ENCODE data around the gene DNAJC18. TPM values are rescaled to one million over a fixed set of nuclear protein-coding genes. Genes with fewer than 3 reads are reported as not detected.

Gene DNAJC18
- total RNA-seq, 4 donors from 2014 or later = 8.3 to 15.4 (median 13.4) TPM

DNA sequence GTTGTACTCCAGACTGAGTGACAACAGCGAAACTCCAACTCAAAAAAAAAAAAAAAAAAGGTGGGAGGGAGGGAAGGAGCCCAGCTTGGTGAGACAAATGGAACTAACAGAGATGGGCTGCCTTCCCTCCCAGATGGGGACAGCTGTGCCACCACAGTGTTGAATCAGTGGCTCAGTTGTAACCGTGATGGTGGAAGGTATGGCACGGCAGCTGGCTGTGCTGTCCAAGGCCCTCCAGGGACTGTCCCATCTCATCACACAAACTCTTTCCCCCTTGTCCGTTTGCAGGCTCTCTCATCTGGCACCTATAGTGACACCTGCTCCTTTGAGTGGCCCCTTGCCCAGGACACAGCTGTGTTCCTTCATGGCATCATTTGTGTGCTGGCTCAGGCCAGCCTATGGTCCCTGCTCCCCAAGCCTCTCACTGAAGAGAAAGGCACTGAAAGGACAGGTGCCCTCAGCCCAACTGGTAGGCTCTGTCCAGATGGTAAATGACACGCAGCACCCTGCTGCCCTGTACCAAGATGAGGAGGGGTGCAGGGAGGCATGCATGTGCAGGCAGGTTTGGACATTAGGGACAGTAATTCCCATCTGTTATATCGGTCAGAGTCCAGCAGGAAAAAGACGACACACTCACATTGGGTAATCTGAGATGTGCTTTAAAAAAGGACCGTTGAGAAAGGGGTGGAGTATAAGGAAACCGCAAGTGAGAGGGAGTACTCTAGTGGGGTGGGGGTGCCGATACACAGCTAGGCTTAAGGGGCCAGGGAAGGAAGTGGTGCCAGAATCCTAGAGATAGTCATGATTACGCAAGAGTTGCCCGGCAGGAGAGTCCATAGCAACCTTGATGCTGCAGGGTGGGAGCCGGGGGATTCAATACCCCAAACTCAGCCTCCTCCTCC is 35.8 kb upstream of the DNAJC18 start:
- H3K4me1 ChIP-seq = peaks cover 35 to 52% (median 45%) of the 10 kb centered on the region in 4 donors
- intact Hi-C loops (cut with DNase I) = no loop called here
- H3K27me3 ChIP-seq = no peaks in the 10 kb centered on the region

DNA sequence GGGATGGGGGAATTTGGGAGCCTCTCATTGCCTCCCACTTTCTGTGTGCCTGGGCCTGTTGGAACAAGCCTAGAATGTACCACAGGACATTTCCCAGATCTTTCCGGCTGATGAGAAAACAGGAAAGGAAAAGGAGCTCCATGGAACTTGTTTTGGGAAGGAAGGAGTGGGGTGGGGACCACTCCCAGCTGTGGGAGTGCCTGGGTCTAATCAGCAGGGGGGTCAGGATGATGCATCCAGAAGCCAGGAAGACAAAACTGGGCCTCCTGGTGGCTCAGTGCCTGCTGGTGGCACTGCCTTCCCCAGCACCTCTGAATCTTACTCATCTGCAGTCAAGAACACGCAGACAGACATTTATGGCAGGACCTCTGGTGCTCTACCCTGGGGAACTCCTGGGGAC is 34.2 kb upstream of the DNAJC18 start:
- H3K9me3 ChIP-seq = no peaks in the 10 kb centered on the region
- TF ChIP-seq POLR2AphosphoS5 (IDR thresholded peaks at IDR 0.05) (no peak), POLR2A (IDR thresholded peaks at IDR 0.05; ENCODE audit: low read depth) (no peak), EP300 (IDR thresholded peaks at IDR 0.05) (no peak)
- TF ChIP-seq, protein P1, sequence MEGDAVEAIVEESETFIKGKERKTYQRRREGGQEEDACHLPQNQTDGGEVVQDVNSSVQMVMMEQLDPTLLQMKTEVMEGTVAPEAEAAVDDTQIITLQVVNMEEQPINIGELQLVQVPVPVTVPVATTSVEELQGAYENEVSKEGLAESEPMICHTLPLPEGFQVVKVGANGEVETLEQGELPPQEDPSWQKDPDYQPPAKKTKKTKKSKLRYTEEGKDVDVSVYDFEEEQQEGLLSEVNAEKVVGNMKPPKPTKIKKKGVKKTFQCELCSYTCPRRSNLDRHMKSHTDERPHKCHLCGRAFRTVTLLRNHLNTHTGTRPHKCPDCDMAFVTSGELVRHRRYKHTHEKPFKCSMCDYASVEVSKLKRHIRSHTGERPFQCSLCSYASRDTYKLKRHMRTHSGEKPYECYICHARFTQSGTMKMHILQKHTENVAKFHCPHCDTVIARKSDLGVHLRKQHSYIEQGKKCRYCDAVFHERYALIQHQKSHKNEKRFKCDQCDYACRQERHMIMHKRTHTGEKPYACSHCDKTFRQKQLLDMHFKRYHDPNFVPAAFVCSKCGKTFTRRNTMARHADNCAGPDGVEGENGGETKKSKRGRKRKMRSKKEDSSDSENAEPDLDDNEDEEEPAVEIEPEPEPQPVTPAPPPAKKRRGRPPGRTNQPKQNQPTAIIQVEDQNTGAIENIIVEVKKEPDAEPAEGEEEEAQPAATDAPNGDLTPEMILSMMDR (IDR thresholded peaks at IDR 0.05) = no peak
- intact Hi-C loops (cut with DNase I) = no loop called here
- peaks cover 0 to 37% (median 32%) of the 10 kb centered on the region in 4 donors for H3K36me3 ChIP-seq
- no peak overlapping the region for H3K4me3 ChIP-seq
- WGBS = 72% methylated on average over 2 of the region's 2 CpGs
- peak overlapping the region; percentile 7 to 54 (median 51) for H3K27ac ChIP-seq (replicated peaks in 1 of 4)
- H3K27me3 ChIP-seq = no peaks in the 10 kb centered on the region
- H3K4me1 ChIP-seq = peaks cover 29 to 46% (median 34%) of the 10 kb centered on the region in 4 donors
- no peak for DNase-seq (ENCODE audit: extremely low spot score)

More for the DNA sequence above, 35.8 kb upstream of the DNAJC18 start:
- Histone ChIP-seq H3K9me3 (no peaks in the 10 kb centered on the region), H3K4me3 (no peak overlapping the region), H3K27ac (replicated peaks in 1 of 4) (peak overlapping the region in 1 of 4 donors; percentile 43), H3K36me3 (peaks cover 0 to 48% (median 40%) of the 10 kb centered on the region in 4 donors)
- no peak for DNase-seq (ENCODE audit: extremely low spot score)
- no peak for TF ChIP-seq POLR2AphosphoS5 (IDR thresholded peaks at IDR 0.05)
- no peak for TF ChIP-seq EP300 (IDR thresholded peaks at IDR 0.05)
- TF ChIP-seq, protein P1 (IDR thresholded peaks at IDR 0.05) = no peak
- TF ChIP-seq POLR2A (IDR thresholded peaks at IDR 0.05; ENCODE audit: low read depth) = no peak
- WGBS = 55% methylated on average over 13 of the region's 13 CpGs

DNA sequence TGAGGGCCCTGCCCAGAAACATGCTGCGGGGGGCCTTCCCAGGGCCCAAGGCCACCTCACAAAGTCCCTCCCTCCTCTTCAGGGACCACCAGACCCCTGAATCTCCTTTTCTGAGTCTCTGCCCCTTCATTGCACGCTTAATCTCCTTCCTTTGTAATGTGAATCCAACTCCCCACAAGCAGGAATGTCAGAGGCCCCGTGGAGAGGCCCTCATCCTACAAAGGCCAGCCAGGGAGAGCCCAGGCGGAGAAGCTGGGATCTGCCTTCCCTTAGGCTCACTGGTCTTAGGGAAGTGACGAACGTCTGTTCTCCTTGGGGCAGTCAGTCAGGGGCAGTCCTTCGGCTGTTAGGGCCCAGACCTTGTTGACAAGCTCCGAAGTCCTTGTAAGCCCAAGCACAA is 33.8 kb upstream of the DNAJC18 start:
- Histone ChIP-seq H3K36me3 (peaks cover 0 to 32% (median 28%) of the 10 kb centered on the region in 4 donors), H3K9me3 (no peaks in the 10 kb centered on the region), H3K4me1 (peaks cover 29 to 42% (median 31%) of the 10 kb centered on the region in 4 donors), H3K4me3 (no peak overlapping the region), H3K27me3 (no peaks in the 10 kb centered on the region), H3K27ac (replicated peaks in 1 of 4) (peak overlapping the region; percentile 7 to 54 (median 51))
- 68% methylated on average over 8 of the region's 8 CpGs for WGBS
- intact Hi-C loops (cut with DNase I) = no loop called here
- no peak for DNase-seq (ENCODE audit: extremely low spot score)
- no peak for TF ChIP-seq EP300 (IDR thresholded peaks at IDR 0.05)
- TF ChIP-seq, protein P1 (IDR thresholded peaks at IDR 0.05) = no peak
- TF ChIP-seq POLR2A (IDR thresholded peaks at IDR 0.05; ENCODE audit: low read depth) = no peak

DNA sequence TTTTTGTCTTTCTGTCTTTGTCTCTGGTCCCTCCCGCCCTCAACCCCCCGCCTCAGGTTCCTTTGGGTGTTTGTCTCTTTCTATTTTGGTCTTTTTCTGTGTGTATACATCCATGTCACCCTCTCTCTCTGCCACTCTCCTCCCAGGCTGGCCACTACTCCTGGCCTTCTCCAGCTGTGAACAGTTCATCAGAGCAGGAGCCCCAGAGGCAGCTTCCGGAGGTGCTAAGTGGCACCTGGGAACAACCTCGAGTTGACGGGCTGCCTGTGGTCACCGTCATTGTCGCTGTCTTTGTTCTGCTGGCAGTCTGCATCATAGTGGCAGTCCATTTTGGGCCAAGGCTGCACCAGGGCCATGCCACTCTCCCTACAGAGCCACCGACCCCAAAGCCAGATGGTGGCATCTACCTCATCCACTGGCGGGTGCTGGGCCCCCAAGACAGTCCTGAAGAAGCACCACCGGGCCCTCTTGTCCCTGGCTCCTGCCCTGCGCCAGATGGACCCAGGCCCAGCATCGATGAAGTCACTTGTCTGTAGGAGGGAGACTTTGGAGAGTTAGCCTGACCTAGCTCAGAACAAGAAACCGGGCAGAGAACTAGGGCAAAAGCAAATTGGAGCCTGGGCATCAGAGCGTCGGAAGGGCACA is 33.2 kb upstream of the DNAJC18 start:
- TF ChIP-seq POLR2A (IDR thresholded peaks at IDR 0.05; ENCODE audit: low read depth) (no peak), POLR2AphosphoS5 (IDR thresholded peaks at IDR 0.05) (no peak), EP300 (IDR thresholded peaks at IDR 0.05) (no peak)
- TF ChIP-seq, protein P1 (IDR thresholded peaks at IDR 0.05) = no peak
- Histone ChIP-seq H3K4me1 (peaks cover 29 to 37% (median 30%) of the 10 kb centered on the region in 4 donors), H3K4me3 (no peak overlapping the region), H3K9me3 (no peaks in the 10 kb centered on the region), H3K27me3 (no peaks in the 10 kb centered on the region), H3K36me3 (peaks cover 0 to 27% (median 22%) of the 10 kb centered on the region in 4 donors), H3K27ac (replicated peaks in 1 of 4) (peak overlapping the region; percentile 7 to 54 (median 51))
- intact Hi-C loops (cut with DNase I) = no loop called here
- WGBS = 88% methylated on average over 15 of the region's 15 CpGs
- no peak for DNase-seq (ENCODE audit: extremely low spot score)

All from esophagus muscularis mucosa (tissue), 4 donors.